GM12875 (cell line): ENCODE data around the gene GNA12.

Experiments
- H3K4me3 ChIP-seq: one replicate; pipeline ENCODE4 v1.5.1; 2011; ENCODE audit warnings: low read depth, low read length, control low read depth
- TF ChIP-seq, protein P1 (sequence below): IDR thresholded peaks from 2 replicates; pipeline ENCODE4 v1.5.1; 2011; ENCODE audit warnings: low read depth, mild to moderate bottlenecking, control low read depth, inconsistent platforms, low read length, moderate library complexity, borderline replicate concordance; ENCODE audit not compliant: insufficient read depth

GNA12 gene

DNA sequence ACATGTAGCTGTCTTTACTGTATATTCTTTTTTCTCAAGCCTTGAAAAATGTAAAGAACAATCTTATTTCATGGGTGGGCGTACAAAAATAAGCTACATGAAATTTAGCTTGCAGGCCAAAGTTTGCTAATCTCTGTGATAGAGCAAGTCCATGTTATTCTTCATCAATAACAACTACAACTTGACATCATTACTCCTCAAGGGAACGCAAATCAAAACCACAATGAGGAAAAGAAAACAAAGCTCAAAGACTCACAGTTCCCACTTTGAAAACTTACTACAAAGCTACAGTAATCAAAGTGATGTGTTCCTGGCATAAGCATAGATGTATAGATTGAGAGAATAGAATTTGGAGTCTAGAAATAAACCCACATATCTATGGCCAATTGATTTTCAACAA is 62.5 kb downstream of the GNA12 start:
- H3K4me3 ChIP-seq: no peak overlapping the region
- TF ChIP-seq, protein P1, sequence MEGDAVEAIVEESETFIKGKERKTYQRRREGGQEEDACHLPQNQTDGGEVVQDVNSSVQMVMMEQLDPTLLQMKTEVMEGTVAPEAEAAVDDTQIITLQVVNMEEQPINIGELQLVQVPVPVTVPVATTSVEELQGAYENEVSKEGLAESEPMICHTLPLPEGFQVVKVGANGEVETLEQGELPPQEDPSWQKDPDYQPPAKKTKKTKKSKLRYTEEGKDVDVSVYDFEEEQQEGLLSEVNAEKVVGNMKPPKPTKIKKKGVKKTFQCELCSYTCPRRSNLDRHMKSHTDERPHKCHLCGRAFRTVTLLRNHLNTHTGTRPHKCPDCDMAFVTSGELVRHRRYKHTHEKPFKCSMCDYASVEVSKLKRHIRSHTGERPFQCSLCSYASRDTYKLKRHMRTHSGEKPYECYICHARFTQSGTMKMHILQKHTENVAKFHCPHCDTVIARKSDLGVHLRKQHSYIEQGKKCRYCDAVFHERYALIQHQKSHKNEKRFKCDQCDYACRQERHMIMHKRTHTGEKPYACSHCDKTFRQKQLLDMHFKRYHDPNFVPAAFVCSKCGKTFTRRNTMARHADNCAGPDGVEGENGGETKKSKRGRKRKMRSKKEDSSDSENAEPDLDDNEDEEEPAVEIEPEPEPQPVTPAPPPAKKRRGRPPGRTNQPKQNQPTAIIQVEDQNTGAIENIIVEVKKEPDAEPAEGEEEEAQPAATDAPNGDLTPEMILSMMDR: no peak

DNA sequence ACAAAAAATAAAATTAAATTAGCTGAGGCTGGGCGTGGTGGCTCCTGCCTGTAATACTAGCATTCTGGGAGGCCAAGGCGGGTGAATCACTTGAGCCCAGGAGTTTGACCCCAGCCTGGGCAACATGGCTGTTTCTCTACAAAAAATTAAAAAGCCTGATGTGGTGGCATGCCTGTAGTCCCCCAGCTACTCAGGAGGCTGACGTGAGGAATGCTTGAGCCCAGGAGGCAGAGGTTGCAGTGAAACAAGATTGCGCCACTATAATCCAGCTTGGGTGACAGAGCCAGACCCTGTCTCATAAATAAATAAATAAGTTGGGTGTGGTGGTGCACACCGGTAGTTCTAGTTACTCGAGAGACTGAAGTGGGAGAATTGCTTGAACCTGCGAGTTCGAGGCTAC is 65.1 kb downstream of the GNA12 start:
- TF ChIP-seq, protein P1: no peak
- no peak overlapping the region for H3K4me3 ChIP-seq

- TF ChIP-seq, protein P1: no peak
- H3K4me3 ChIP-seq: no peak overlapping the region
These were observed 66.1 kb downstream of the GNA12 start for GRCh38 chr7:2777898-2778535.

GRCh38 chr7:2776401-2776800 is 67.7 kb downstream of the GNA12 start:
- H3K4me3 ChIP-seq: no peak overlapping the region
- TF ChIP-seq, protein P1: no peak

DNA sequence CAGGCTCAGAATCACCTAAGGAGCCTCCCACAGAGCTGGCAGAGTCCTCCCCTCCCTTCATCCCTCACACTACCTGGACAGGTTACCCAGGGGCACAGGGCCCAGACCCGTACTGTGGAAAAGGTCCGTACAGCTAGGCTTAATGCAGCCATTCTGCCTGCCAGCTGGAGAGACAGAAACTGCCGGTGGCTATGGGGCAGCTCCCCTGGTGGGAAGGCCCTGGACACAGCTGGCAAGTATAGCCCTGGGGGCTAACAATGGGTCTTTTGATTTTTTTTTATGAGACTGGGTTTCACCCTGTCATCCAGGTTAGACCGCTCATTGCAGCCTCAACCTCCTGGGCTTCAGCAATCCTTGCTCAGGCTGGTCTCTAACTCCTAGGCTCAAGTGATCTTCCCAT is 68.3 kb downstream of the GNA12 start:
- H3K4me3 ChIP-seq: no peak overlapping the region
- TF ChIP-seq, protein P1: no peak

DNA sequence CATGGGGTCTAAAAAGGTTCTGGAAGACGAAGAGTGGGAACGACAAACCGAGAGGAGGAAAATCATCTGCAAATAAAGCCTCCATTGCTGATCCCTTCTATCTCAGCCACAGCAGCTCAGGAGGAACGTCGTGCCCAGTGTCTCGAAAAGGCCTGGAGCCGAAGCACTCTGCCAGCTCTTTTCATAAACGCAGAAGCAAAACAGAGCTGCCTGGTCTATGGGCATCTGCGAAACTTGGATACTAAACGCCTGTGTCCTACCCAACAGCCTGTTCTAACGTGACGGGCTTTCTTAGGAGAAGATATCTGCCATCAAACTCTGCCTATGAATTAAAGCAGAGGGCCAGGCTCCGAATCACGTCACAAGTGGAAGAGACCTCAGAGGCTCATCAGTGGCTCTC is 68.7 kb downstream of the GNA12 start:
- H3K4me3 ChIP-seq: no peak overlapping the region
- TF ChIP-seq, protein P1: no peak

DNA sequence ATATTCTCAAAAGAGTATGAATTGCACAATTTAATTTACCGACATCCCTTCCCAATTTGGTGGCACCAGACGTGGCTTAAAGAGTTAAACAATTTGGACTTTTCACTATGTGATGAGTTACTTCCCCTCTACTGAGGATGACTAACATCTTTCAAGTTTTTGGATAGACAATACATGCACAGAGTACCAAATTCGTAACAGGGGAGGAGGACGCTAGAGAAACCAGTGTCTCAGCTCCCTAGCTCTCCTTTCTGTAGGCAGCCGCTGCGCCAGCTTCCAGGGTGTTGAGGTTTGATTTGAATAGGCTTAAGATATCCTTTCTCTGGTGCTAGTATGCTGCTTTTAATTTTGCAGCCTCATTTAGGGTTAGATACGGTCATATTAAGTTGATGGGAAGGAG is 69.2 kb downstream of the GNA12 start:
- TF ChIP-seq, protein P1: no peak
- H3K4me3 ChIP-seq: no peak overlapping the region
